SK-N-MC (cell line): ENCODE data around the gene ORAI2.

Experiments used
- DNase-seq: peaks from one replicate; pipeline ENCODE4 v3.0.0-alpha.2; 2011; ENCODE audit warnings: low read depth, low spot score
- H3K27ac ChIP-seq: fragments of 200-600 bp; sonication (generic); 2 replicates; pipeline ENCODE4 v1.5.1; 2016; ENCODE audit warnings: mixed run types
- H3K36me3 ChIP-seq: fragments of 200-600 bp; sonication (generic); 2 replicates; pipeline ENCODE4 v1.6.1; 2017; ENCODE audit warnings: antibody characterized with exemption, low read length, mixed read lengths; ENCODE audit not compliant: insufficient read depth
- H3K4me3 ChIP-seq: fragments of 200-600 bp; sonication (generic); 2 replicates; pipeline ENCODE4 v1.5.1; 2016
- H3K9ac ChIP-seq: fragments of 200-600 bp; sonication (generic); 2 replicates; pipeline ENCODE4 v1.8.0; 2017; ENCODE audit warnings: mixed run types, mixed read lengths; ENCODE audit not compliant: insufficient read length
- H3K9me3 ChIP-seq: fragments of 200-600 bp; sonication (generic); 2 replicates; pipeline ENCODE4 v1.6.1; 2017; ENCODE audit warnings: low read depth, mild to moderate bottlenecking, antibody characterized with exemption, low read length, moderate library complexity, mixed read lengths
- EZH2 ChIP-seq: fragments of 200-600 bp; sonication (generic); IDR thresholded peaks from one replicate; pipeline ENCODE4 v1.6.1; 2017; ENCODE audit warnings: antibody characterized with exemption
- FOXP2 ChIP-seq: optimal IDR thresholded peaks from 2 replicates; pipeline ENCODE3; 2011; ENCODE audit warnings: mild to moderate bottlenecking, moderate library complexity; ENCODE audit not compliant: insufficient read depth; ENCODE audit errors: extremely low read length, control extremely low read depth
- POLR2AphosphoS5 ChIP-seq: IDR thresholded peaks from 2 replicates; pipeline ENCODE4 v1.6.1; 2012; ENCODE audit warnings: mild to moderate bottlenecking, low read depth, low read length, borderline replicate concordance

The ORAI2 gene

GRCh38 chr7:102432442-102433218 lies 745 bp upstream of the ORAI2 start:
- no peak for TF ChIP-seq FOXP2
- no peak for TF ChIP-seq EZH2
- TF ChIP-seq POLR2AphosphoS5: no peak; the same call in 1 of the 2 replicates
- Histone ChIP-seq H3K9ac (peak overlapping the region; percentile 64), H3K9me3 (no peaks in the 10 kb centered on the region), H3K4me3 (peak overlapping the region; percentile 75), H3K36me3 (no peaks in the 10 kb centered on the region), H3K27ac (peak overlapping the region; percentile 91)
- no peak for DNase-seq

GRCh38 chr7:102434039-102434486 lies 688 bp downstream of the ORAI2 start:
- Histone ChIP-seq H3K9ac (no peak overlapping the region), H3K27ac (no peak overlapping the region), H3K9me3 (no peaks in the 10 kb centered on the region), H3K4me3 (peak overlapping the region; percentile 75), H3K36me3 (no peaks in the 10 kb centered on the region; the same call in 1 of the 2 replicates)
- DNase-seq: no peak
- no peak for TF ChIP-seq FOXP2
- no peak for TF ChIP-seq POLR2AphosphoS5
- no peak for TF ChIP-seq EZH2

GRCh38 chr7:102436118-102436517 lies 2.7 kb downstream of the ORAI2 start:
- no peaks in the 10 kb centered on the region; the same call in 1 of the 2 replicates for H3K36me3 ChIP-seq
- no peaks in the 10 kb centered on the region for H3K9me3 ChIP-seq
- H3K27ac ChIP-seq: no peak overlapping the region
- TF ChIP-seq POLR2AphosphoS5: no peak
- TF ChIP-seq EZH2: no peak
- no peak for TF ChIP-seq FOXP2
- H3K9ac ChIP-seq: no peak overlapping the region
- no peak for DNase-seq
- no peak overlapping the region for H3K4me3 ChIP-seq

GRCh38 chr7:102439963-102440795 lies 6.8 kb downstream of the ORAI2 start:
- no peak for DNase-seq
- no peak overlapping the region for H3K27ac ChIP-seq
- no peaks in the 10 kb centered on the region; the same call in 1 of the 2 replicates for H3K36me3 ChIP-seq
- TF ChIP-seq EZH2 (no peak), POLR2AphosphoS5 (no peak), FOXP2 (no peak)
- H3K9me3 ChIP-seq: no peaks in the 10 kb centered on the region
- H3K9ac ChIP-seq: no peak overlapping the region
- no peak overlapping the region for H3K4me3 ChIP-seq

- H3K36me3 ChIP-seq: no peaks in the 10 kb centered on the region; the same call in 1 of the 2 replicates
- H3K9me3 ChIP-seq: no peaks in the 10 kb centered on the region
- TF ChIP-seq FOXP2 (no peak), POLR2AphosphoS5 (no peak), EZH2 (no peak)
- no peak overlapping the region for H3K4me3 ChIP-seq
- H3K9ac ChIP-seq: no peak overlapping the region
- H3K27ac ChIP-seq: no peak overlapping the region
- DNase-seq: no peak
Observed at GRCh38 chr7:102444961-102445673, 11.7 kb downstream of the ORAI2 start.

- H3K9ac ChIP-seq: no peak overlapping the region
- DNase-seq: no peak
Observed at GRCh38 chr7:102445674-102446071, 12.3 kb downstream of the ORAI2 start.

GRCh38 chr7:102446387-102447156 lies 13.2 kb downstream of the ORAI2 start:
- no peak overlapping the region for H3K9ac ChIP-seq
- H3K9me3 ChIP-seq: no peaks in the 10 kb centered on the region
- H3K4me3 ChIP-seq: no peak overlapping the region
- no peak for DNase-seq
- H3K27ac ChIP-seq: no peak overlapping the region
- no peak for TF ChIP-seq EZH2
- no peak for TF ChIP-seq FOXP2
- no peak for TF ChIP-seq POLR2AphosphoS5
- H3K36me3 ChIP-seq: no peaks in the 10 kb centered on the region; the same call in 1 of the 2 replicates

More at GRCh38 chr7:102445674-102446071, 12.3 kb downstream of the ORAI2 start:
- TF ChIP-seq EZH2 (no peak), FOXP2 (no peak), POLR2AphosphoS5 (no peak)
- no peaks in the 10 kb centered on the region; the same call in 1 of the 2 replicates for H3K36me3 ChIP-seq
- H3K4me3 ChIP-seq: no peak overlapping the region
- H3K27ac ChIP-seq: no peak overlapping the region
- no peaks in the 10 kb centered on the region for H3K9me3 ChIP-seq
